SK-N-SH treated with all-trans-retinoic acid at 6 μM for 48 hours (cell line): ENCODE results near the gene KRTAP13-1.

Experiments used
- ATAC-seq: fragments of 200-7000 bp; cut with Tn5 transposase; 3 replicates; pipeline ENCODE4 v1.9.1; 2020; ENCODE audit warnings: mild to moderate bottlenecking, moderate library complexity
- ARNTL ChIP-seq: fragments of 450-650 bp; formaldehyde crosslinking; IDR thresholded peaks from 2 replicates; pipeline ENCODE4 v1.5.0; 2020; ENCODE audit warnings: low read depth, mild to moderate bottlenecking, moderate library complexity, borderline replicate concordance
- BACH2 ChIP-seq: fragments of 250-450 bp; sonication (Bioruptor Pico); IDR thresholded peaks from 2 replicates; pipeline ENCODE4 v1.9.0; 2021; ENCODE audit warnings: mild to moderate bottlenecking, borderline replicate concordance
- CREB5 ChIP-seq: fragments of 250-450 bp; sonication (Bioruptor Pico); IDR thresholded peaks from 2 replicates; pipeline ENCODE4 v1.5.1; 2020; ENCODE audit warnings: low read depth, mild to moderate bottlenecking, moderate library complexity
- CSDC2 ChIP-seq: fragments of 250-450 bp; sonication (Bioruptor Pico); IDR thresholded peaks from 2 replicates; pipeline ENCODE4 v1.5.0; 2020; ENCODE audit warnings: mild to moderate bottlenecking, moderate library complexity
- CSRNP3 ChIP-seq: fragments of 250-450 bp; sonication (Bioruptor Pico); IDR thresholded peaks from 2 replicates; pipeline ENCODE4 v1.5.1; 2021; ENCODE audit warnings: mild to moderate bottlenecking, moderate library complexity
- ESRRG ChIP-seq: fragments of 250-450 bp; sonication (Bioruptor Pico); IDR thresholded peaks from 2 replicates; pipeline ENCODE4 v1.6.1; 2021; ENCODE audit warnings: mild to moderate bottlenecking
- GLIS3 ChIP-seq: fragments of 250-450 bp; sonication (Bioruptor Pico); IDR thresholded peaks from 2 replicates; pipeline ENCODE4 v1.5.0; 2020; ENCODE audit warnings: mild to moderate bottlenecking, moderate library complexity
- ISL1 ChIP-seq: fragments of 250-450 bp; sonication (Bioruptor Pico); IDR thresholded peaks from 2 replicates; pipeline ENCODE4 v2.1.2; 2022; ENCODE audit warnings: mild to moderate bottlenecking, moderate library complexity
- OSR1 ChIP-seq: fragments of 250-450 bp; sonication (Bioruptor Pico); IDR thresholded peaks from 2 replicates; pipeline ENCODE4 v1.8.0; 2022; ENCODE audit warnings: moderate library complexity, mild to moderate bottlenecking, inconsistent platforms
- PPARA ChIP-seq: fragments of 250-450 bp; sonication (Bioruptor Pico); IDR thresholded peaks from 2 replicates; pipeline ENCODE4 v1.5.0; 2020; ENCODE audit warnings: mild to moderate bottlenecking, borderline replicate concordance
- RARB ChIP-seq: fragments of 250-450 bp; sonication (Bioruptor Pico); IDR thresholded peaks from 2 replicates; pipeline ENCODE4 v1.8.0; 2021; ENCODE audit warnings: mild to moderate bottlenecking, moderate library complexity
- TCF4 ChIP-seq: fragments of 250-450 bp; sonication (Bioruptor Pico); IDR thresholded peaks from 2 replicates; pipeline ENCODE4 v1.8.0; 2021; ENCODE audit warnings: mild to moderate bottlenecking, moderate library complexity, borderline replicate concordance
- TOX ChIP-seq: fragments of 250-450 bp; sonication (Bioruptor Pico); IDR thresholded peaks from 2 replicates; pipeline ENCODE4 v1.8.0; 2021; ENCODE audit warnings: mild to moderate bottlenecking, moderate library complexity, borderline replicate concordance
- ZC3H10 ChIP-seq: fragments of 250-450 bp; sonication (Bioruptor Pico); IDR thresholded peaks from 2 replicates; pipeline ENCODE4 v1.5.1; 2021; ENCODE audit warnings: mild to moderate bottlenecking, moderate library complexity
- ZFP3 ChIP-seq: fragments of 250-450 bp; sonication (Bioruptor Pico); IDR thresholded peaks from 2 replicates; pipeline ENCODE4 v1.5.0; 2020; ENCODE audit warnings: mild to moderate bottlenecking, moderate library complexity
- ZFP30 ChIP-seq: fragments of 450-650 bp; formaldehyde crosslinking; IDR thresholded peaks from 2 replicates; pipeline ENCODE4 v1.5.0; 2022; ENCODE audit warnings: mild to moderate bottlenecking, moderate library complexity
- ZNF70 ChIP-seq: fragments of 450-650 bp; formaldehyde crosslinking; IDR thresholded peaks from 2 replicates; pipeline ENCODE4 v1.5.0; 2020; ENCODE audit warnings: mild to moderate bottlenecking, moderate library complexity
- ZNF8 ChIP-seq: fragments of 450-650 bp; formaldehyde crosslinking; IDR thresholded peaks from 2 replicates; pipeline ENCODE4 v1.5.0; 2020; ENCODE audit warnings: mild to moderate bottlenecking, moderate library complexity
- TF ChIP-seq, protein P1 (sequence below): fragments of 250-450 bp; sonication (Bioruptor Pico); IDR thresholded peaks from 2 replicates; pipeline ENCODE4 v1.8.0; 2021; ENCODE audit warnings: low read depth, mild to moderate bottlenecking, moderate library complexity, borderline replicate concordance
- TF ChIP-seq, protein P2 (sequence below): fragments of 250-450 bp; sonication (Bioruptor Pico); IDR thresholded peaks from 2 replicates; pipeline ENCODE4 v1.5.0; 2020; ENCODE audit warnings: mild to moderate bottlenecking, moderate library complexity

The KRTAP13-1 gene

GRCh38 chr21:30349572-30349971 lies 46.3 kb upstream of the KRTAP13-1 start:
- TF ChIP-seq CREB5 (no peak), GLIS3 (CRISPR knock-in tag) (no peak), ZC3H10 (CRISPR knock-in tag) (no peak), ZFP30 (CRISPR knock-in tag) (no peak), BACH2 (CRISPR knock-in tag) (no peak), RARB (CRISPR knock-in tag) (no peak), ESRRG (CRISPR knock-in tag) (no peak), ZNF70 (CRISPR knock-in tag) (no peak), CSDC2 (CRISPR knock-in tag) (no peak), OSR1 (no peak), ZNF8 (CRISPR knock-in tag) (no peak), CSRNP3 (CRISPR knock-in tag) (no peak)
- TF ChIP-seq, protein P1, sequence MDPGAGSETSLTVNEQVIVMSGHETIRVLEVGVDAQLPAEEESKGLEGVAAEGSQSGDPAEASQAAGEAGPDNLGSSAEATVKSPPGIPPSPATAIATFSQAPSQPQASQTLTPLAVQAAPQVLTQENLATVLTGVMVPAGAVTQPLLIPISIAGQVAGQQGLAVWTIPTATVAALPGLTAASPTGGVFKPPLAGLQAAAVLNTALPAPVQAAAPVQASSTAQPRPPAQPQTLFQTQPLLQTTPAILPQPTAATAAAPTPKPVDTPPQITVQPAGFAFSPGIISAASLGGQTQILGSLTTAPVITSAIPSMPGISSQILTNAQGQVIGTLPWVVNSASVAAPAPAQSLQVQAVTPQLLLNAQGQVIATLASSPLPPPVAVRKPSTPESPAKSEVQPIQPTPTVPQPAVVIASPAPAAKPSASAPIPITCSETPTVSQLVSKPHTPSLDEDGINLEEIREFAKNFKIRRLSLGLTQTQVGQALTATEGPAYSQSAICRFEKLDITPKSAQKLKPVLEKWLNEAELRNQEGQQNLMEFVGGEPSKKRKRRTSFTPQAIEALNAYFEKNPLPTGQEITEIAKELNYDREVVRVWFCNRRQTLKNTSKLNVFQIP (CRISPR knock-in tag) = no peak
- TF ChIP-seq, protein P2, sequence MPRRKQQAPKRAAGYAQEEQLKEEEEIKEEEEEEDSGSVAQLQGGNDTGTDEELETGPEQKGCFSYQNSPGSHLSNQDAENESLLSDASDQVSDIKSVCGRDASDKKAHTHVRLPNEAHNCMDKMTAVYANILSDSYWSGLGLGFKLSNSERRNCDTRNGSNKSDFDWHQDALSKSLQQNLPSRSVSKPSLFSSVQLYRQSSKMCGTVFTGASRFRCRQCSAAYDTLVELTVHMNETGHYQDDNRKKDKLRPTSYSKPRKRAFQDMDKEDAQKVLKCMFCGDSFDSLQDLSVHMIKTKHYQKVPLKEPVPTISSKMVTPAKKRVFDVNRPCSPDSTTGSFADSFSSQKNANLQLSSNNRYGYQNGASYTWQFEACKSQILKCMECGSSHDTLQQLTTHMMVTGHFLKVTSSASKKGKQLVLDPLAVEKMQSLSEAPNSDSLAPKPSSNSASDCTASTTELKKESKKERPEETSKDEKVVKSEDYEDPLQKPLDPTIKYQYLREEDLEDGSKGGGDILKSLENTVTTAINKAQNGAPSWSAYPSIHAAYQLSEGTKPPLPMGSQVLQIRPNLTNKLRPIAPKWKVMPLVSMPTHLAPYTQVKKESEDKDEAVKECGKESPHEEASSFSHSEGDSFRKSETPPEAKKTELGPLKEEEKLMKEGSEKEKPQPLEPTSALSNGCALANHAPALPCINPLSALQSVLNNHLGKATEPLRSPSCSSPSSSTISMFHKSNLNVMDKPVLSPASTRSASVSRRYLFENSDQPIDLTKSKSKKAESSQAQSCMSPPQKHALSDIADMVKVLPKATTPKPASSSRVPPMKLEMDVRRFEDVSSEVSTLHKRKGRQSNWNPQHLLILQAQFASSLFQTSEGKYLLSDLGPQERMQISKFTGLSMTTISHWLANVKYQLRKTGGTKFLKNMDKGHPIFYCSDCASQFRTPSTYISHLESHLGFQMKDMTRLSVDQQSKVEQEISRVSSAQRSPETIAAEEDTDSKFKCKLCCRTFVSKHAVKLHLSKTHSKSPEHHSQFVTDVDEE = no peak
- no peak for ATAC-seq

GRCh38 chr21:30351534-30351933 lies 44.3 kb upstream of the KRTAP13-1 start:
- no peak for ATAC-seq
- TF ChIP-seq BACH2 (CRISPR knock-in tag) = no peak
- TF ChIP-seq, all 23 proteins: peak for 0

GRCh38 chr21:30354308-30355005 lies 41.4 kb upstream of the KRTAP13-1 start:
- ATAC-seq = no peak
- no peak for TF ChIP-seq TCF4
- TF ChIP-seq, protein P1 (CRISPR knock-in tag) = no peak
- TF ChIP-seq ISL1 = no peak
- TF ChIP-seq CREB5 = no peak
- no peak for TF ChIP-seq CSDC2 (CRISPR knock-in tag)
- no peak for TF ChIP-seq RARB (CRISPR knock-in tag)
- no peak for TF ChIP-seq OSR1
- no peak for TF ChIP-seq ZFP30 (CRISPR knock-in tag)
- TF ChIP-seq ZNF8 (CRISPR knock-in tag) = no peak
- TF ChIP-seq ESRRG (CRISPR knock-in tag) = no peak
- no peak for TF ChIP-seq BACH2 (CRISPR knock-in tag)
- no peak for TF ChIP-seq ZFP3
- TF ChIP-seq TOX (CRISPR knock-in tag) = no peak
- TF ChIP-seq ZNF70 (CRISPR knock-in tag) = no peak
- no peak for TF ChIP-seq GLIS3 (CRISPR knock-in tag)
- no peak for TF ChIP-seq PPARA (CRISPR knock-in tag)
- no peak for TF ChIP-seq ARNTL (CRISPR knock-in tag)
